ENCODE measurements around the gene ADD2.

DNA sequence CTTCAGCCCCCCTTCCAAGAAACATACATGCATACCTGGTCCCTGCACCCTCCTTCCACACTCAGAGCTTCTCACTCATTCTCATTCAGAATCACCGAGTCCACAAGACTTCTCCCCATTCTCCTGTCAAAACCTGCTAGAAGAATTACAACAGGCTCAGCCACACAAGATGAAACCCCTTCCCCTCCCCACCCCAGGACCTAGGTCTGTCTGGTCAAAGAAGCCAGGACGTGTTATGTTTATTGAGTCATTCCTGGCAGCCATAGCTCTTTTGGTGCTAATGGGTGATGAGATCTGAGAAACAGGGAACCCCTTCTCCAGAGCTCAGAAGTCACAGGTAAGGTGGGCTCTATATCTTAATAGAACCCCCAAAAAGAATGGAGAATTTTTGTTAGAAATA is 1.4 kb upstream of the ADD2 start:
- TF ChIP-seq, protein P1, sequence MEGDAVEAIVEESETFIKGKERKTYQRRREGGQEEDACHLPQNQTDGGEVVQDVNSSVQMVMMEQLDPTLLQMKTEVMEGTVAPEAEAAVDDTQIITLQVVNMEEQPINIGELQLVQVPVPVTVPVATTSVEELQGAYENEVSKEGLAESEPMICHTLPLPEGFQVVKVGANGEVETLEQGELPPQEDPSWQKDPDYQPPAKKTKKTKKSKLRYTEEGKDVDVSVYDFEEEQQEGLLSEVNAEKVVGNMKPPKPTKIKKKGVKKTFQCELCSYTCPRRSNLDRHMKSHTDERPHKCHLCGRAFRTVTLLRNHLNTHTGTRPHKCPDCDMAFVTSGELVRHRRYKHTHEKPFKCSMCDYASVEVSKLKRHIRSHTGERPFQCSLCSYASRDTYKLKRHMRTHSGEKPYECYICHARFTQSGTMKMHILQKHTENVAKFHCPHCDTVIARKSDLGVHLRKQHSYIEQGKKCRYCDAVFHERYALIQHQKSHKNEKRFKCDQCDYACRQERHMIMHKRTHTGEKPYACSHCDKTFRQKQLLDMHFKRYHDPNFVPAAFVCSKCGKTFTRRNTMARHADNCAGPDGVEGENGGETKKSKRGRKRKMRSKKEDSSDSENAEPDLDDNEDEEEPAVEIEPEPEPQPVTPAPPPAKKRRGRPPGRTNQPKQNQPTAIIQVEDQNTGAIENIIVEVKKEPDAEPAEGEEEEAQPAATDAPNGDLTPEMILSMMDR (conservative IDR thresholded peaks at IDR 0.05; ENCODE audit: low read depth, low read length): no peak
- no peak for TF ChIP-seq EZH2 (IDR thresholded peaks at IDR 0.05; ENCODE audit: low read length, unreplicated experiment)

Measured in PC-3 (cell line).